ENCODE results near the gene SEMA3G.

SEMA3G gene

GRCh38 chr3:52444860-52445793 is at the start of gene SEMA3G:
Gene SEMA3G, minus strand, starts transcription at chr3:52445103. Its CDS starts 76 bp downstream, at chr3:52445027.
- in situ Hi-C loops (cut with MboI; ENCODE audit: low sequenced_read_pairs): no loop called here

- in situ Hi-C loops (cut with MboI; ENCODE audit: low sequenced_read_pairs): no loop called here
Measured at GRCh38 chr3:52494445-52494844, 49.5 kb upstream of the SEMA3G start.

- in situ Hi-C loops (cut with MboI; ENCODE audit: low sequenced_read_pairs): no loop called here
Measured at GRCh38 chr3:52493232-52494017, 48.5 kb upstream of the SEMA3G start.

- in situ Hi-C loops (cut with MboI; ENCODE audit: low sequenced_read_pairs): no loop called here
Measured at GRCh38 chr3:52492059-52492458, 47.2 kb upstream of the SEMA3G start.

- in situ Hi-C loops (cut with MboI; ENCODE audit: low sequenced_read_pairs): no loop called here
Measured at GRCh38 chr3:52490939-52491526, 46.1 kb upstream of the SEMA3G start.

- in situ Hi-C loops (cut with MboI; ENCODE audit: low sequenced_read_pairs): no loop called here
Measured at GRCh38 chr3:52490035-52490938, 45.4 kb upstream of the SEMA3G start.

- in situ Hi-C loops (cut with MboI; ENCODE audit: low sequenced_read_pairs): no loop called here
Measured at GRCh38 chr3:52489453-52489852, 44.5 kb upstream of the SEMA3G start.

- in situ Hi-C loops (cut with MboI; ENCODE audit: low sequenced_read_pairs): no loop called here
Measured at GRCh38 chr3:52488746-52489145, 43.8 kb upstream of the SEMA3G start.

- in situ Hi-C loops (cut with MboI; ENCODE audit: low sequenced_read_pairs): no loop called here
Measured at GRCh38 chr3:52487788-52488691, 43.1 kb upstream of the SEMA3G start.

GRCh38 chr3:52487050-52487787 is 42.3 kb upstream of the SEMA3G start:
- in situ Hi-C loops (cut with MboI; ENCODE audit: low sequenced_read_pairs): no loop called here

- in situ Hi-C loops (cut with MboI; ENCODE audit: low sequenced_read_pairs): no loop called here
Measured at GRCh38 chr3:52484680-52485461, 40.0 kb upstream of the SEMA3G start.

- in situ Hi-C loops (cut with MboI; ENCODE audit: low sequenced_read_pairs): no loop called here
Measured at GRCh38 chr3:52483577-52484381, 38.9 kb upstream of the SEMA3G start.

- in situ Hi-C loops (cut with MboI; ENCODE audit: low sequenced_read_pairs): no loop called here
Measured at GRCh38 chr3:52483081-52483480, 38.2 kb upstream of the SEMA3G start.

GRCh38 chr3:52481819-52482521 is 37.1 kb upstream of the SEMA3G start:
- in situ Hi-C loops (cut with MboI; ENCODE audit: low sequenced_read_pairs): no loop called here

- in situ Hi-C loops (cut with MboI; ENCODE audit: low sequenced_read_pairs): no loop called here
Measured at GRCh38 chr3:52480768-52481715, 36.1 kb upstream of the SEMA3G start.
